HepG2 (cell line): ENCODE results near the gene DDX28. TPM values are rescaled to one million over a fixed set of nuclear protein-coding genes. Genes with fewer than 3 reads are reported as not detected.
A peak's percentile ranks its signal among the peaks of the same experiment; 100 is the strongest.

Experiments used
- ATAD3A ChIP-seq: sonication (generic); formaldehyde crosslinking; IDR thresholded peaks from 2 replicates; pipeline ENCODE4 v1.4.0; 2020; ENCODE audit warnings: missing genetic modification reagents
- DBP ChIP-seq: sonication (generic); formaldehyde crosslinking; IDR thresholded peaks from 2 replicates; pipeline ENCODE4 v1.4.0; 2020; ENCODE audit warnings: missing genetic modification reagents; ENCODE audit errors: not compliant biosample characterization
- KIAA2018 ChIP-seq: sonication (generic); formaldehyde crosslinking; IDR thresholded peaks from 2 replicates; pipeline ENCODE4 v1.5.0; 2020; ENCODE audit warnings: mild to moderate bottlenecking, missing genetic modification reagents, borderline replicate concordance
- NCOR1 ChIP-seq: fragments of 200-600 bp; sonication (generic); IDR thresholded peaks from 2 replicates; pipeline ENCODE4 v1.7.0; 2017; ENCODE audit warnings: antibody characterized with exemption, low read length, borderline replicate concordance
- NFE2L2 ChIP-seq: fragments of 150-350 bp; IDR thresholded peaks from 2 replicates; pipeline ENCODE4 v1.6.1; 2014; ENCODE audit warnings: low read length
- NFYB ChIP-seq: sonication (generic); formaldehyde crosslinking; IDR thresholded peaks from 2 replicates; pipeline ENCODE4 v1.4.0; 2020; ENCODE audit warnings: missing genetic modification reagents
- PHF21A ChIP-seq: sonication (generic); formaldehyde crosslinking; IDR thresholded peaks from 2 replicates; pipeline ENCODE4 v1.5.0; 2020; ENCODE audit warnings: mild to moderate bottlenecking, missing genetic modification reagents
- SAFB2 ChIP-seq: sonication (generic); formaldehyde crosslinking; IDR thresholded peaks from 2 replicates; pipeline ENCODE4 v1.5.1; 2020; ENCODE audit warnings: missing genetic modification reagents, low read depth, mild to moderate bottlenecking, borderline replicate concordance
- SMAD9 ChIP-seq: sonication (generic); formaldehyde crosslinking; IDR thresholded peaks from 2 replicates; pipeline ENCODE4 v1.5.1; 2020; ENCODE audit warnings: mild to moderate bottlenecking, missing genetic modification reagents
- TRAFD1 ChIP-seq: sonication (generic); formaldehyde crosslinking; IDR thresholded peaks from 2 replicates; pipeline ENCODE4 v1.5.1; 2020; ENCODE audit warnings: missing genetic modification reagents, mild to moderate bottlenecking, borderline replicate concordance
- ZBTB42 ChIP-seq: sonication (generic); formaldehyde crosslinking; IDR thresholded peaks from 2 replicates; pipeline ENCODE4 v1.5.0; 2020; ENCODE audit warnings: mild to moderate bottlenecking, missing genetic modification reagents
- ZFP37 ChIP-seq: sonication (generic); formaldehyde crosslinking; IDR thresholded peaks from 2 replicates; pipeline ENCODE4 v1.4.0; 2020; ENCODE audit warnings: missing genetic modification reagents, borderline replicate concordance
- ZNF615 ChIP-seq: sonication (generic); formaldehyde crosslinking; IDR thresholded peaks from 2 replicates; pipeline ENCODE4 v1.5.0; 2020; ENCODE audit warnings: mild to moderate bottlenecking, missing genetic modification reagents, borderline replicate concordance
- ZXDC ChIP-seq: sonication (generic); formaldehyde crosslinking; IDR thresholded peaks from 2 replicates; pipeline ENCODE4 v1.5.0; 2020; ENCODE audit warnings: mild to moderate bottlenecking, missing genetic modification reagents
- polyA plus RNA-seq, 8 experiments: library from polyadenylated mRNA; depleted of rRNA in 3 of 8; stranded (reverse) in 7 of 8; unstranded in 1 of 8; fragments of >200 nt; fragmentation: Illumina TruSeq in 4 of 8; extraction: Trizol in 4 of 8; gene quantifications; 2 replicates each; pipeline versions ENCODE4 v1.2.1 to v1.2.3, GENCODE V29; 2011 to 2016; ENCODE audit warnings: low read depth in 4 of 8, missing spikeins in 1 of 8, mixed read lengths in 1 of 8; ENCODE audit not compliant: insufficient read depth in 1 of 8
- total RNA-seq, 5 experiments: library from RNA; depleted of rRNA; stranded (reverse); fragments of >200 nt; fragmentation: Illumina TruSeq; extraction: Trizol; gene quantifications; 2 replicates each; pipeline ENCODE4 v1.2.3, GENCODE V29; 2016; ENCODE audit warnings: low read depth in 1 of 5

DDX28 gene
- total and polyA plus RNA-seq, 2 of the 13 experiments (the other 11 are each of a cell fraction or from before 2014, with no cell fraction given) = 14.1 to 16.4 TPM

- TF ChIP-seq NFE2L2 (no peak), SMAD9 (CRISPR knock-in tag) (no peak), NCOR1 (peak; percentile 79; the same call in 1 of the 2 replicates), DBP (CRISPR knock-in tag) (peak; percentile 75), PHF21A (CRISPR knock-in tag) (peak; percentile 88; the same call in 1 of the 2 replicates), TRAFD1 (CRISPR knock-in tag) (peak; percentile 89; the same call in 1 of the 2 replicates), SAFB2 (no peak; the same call in none of the 2 replicates), NFYB (CRISPR knock-in tag) (peak; percentile 59), ZBTB42 (peak; percentile 79; the same call in 1 of the 2 replicates), ZXDC (CRISPR knock-in tag) (peak; percentile 94; the same call in 1 of the 2 replicates), KIAA2018 (CRISPR knock-in tag) (no peak), ATAD3A (CRISPR knock-in tag) (no peak; the same call in 1 of the 2 replicates), ZNF615 (CRISPR knock-in tag) (peak; percentile 85; the same call in 1 of the 2 replicates), ZFP37 (CRISPR knock-in tag) (no peak)
Observed at GRCh38 chr16:68022728-68023537, at the start of gene DDX28, which contains the start of gene DUS2 (continued).
